ENCODE results near the gene DNAH10.

DNAH10 gene

GRCh38 chr12:123891011-123891410 lies 128.9 kb downstream of the DNAH10 start:
- DNase-seq: no peak

- no peak for DNase-seq
Observed at GRCh38 chr12:123891516-123892179, 129.5 kb downstream of the DNAH10 start.

GRCh38 chr12:123892180-123892559 lies 130.1 kb downstream of the DNAH10 start:
- no peak for DNase-seq

- no peak for DNase-seq
Observed at GRCh38 chr12:123892853-123893252, 130.8 kb downstream of the DNAH10 start.

- no peak for DNase-seq
Observed at GRCh38 chr12:123893276-123893675, 131.2 kb downstream of the DNAH10 start.

- no peak for DNase-seq
Observed at GRCh38 chr12:123894823-123895345, 132.8 kb downstream of the DNAH10 start.

- no peak for DNase-seq
Observed at GRCh38 chr12:123895451-123895850, 133.3 kb downstream of the DNAH10 start.

GRCh38 chr12:123896767-123897166 lies 134.7 kb downstream of the DNAH10 start:
- DNase-seq: no peak

- DNase-seq: no peak
Observed at GRCh38 chr12:123897221-123897620, 135.1 kb downstream of the DNAH10 start.

GRCh38 chr12:123898673-123899072 lies 136.6 kb downstream of the DNAH10 start:
- no peak for DNase-seq

GRCh38 chr12:123899368-123899767 lies 137.3 kb downstream of the DNAH10 start:
- no peak for DNase-seq

- DNase-seq: peak; percentile 38 to 51
Observed at GRCh38 chr12:123900871-123901376, 138.8 kb downstream of the DNAH10 start.

- DNase-seq: no peak
Observed at GRCh38 chr12:123902821-123903220, 140.7 kb downstream of the DNAH10 start.

- DNase-seq: no peak
Observed at GRCh38 chr12:123903301-123904065, 141.4 kb downstream of the DNAH10 start.

GRCh38 chr12:123905319-123905925 lies 143.3 kb downstream of the DNAH10 start:
- peak; percentile 75 to 76 for DNase-seq

- no peak for DNase-seq
Observed at GRCh38 chr12:123906711-123907420, 144.8 kb downstream of the DNAH10 start.

- no peak for DNase-seq
Observed at GRCh38 chr12:123907726-123908476, 145.8 kb downstream of the DNAH10 start.

- no peak for DNase-seq
Observed at GRCh38 chr12:123908884-123909725, 147.0 kb downstream of the DNAH10 start.

GRCh38 chr12:123910057-123910456 lies 148.0 kb downstream of the DNAH10 start:
- DNase-seq: no peak

- no peak for DNase-seq
Observed at GRCh38 chr12:123910761-123911193, 148.7 kb downstream of the DNAH10 start.
